ENCODE data around the gene VTI1A.
"Not testable (repeated sequence)": the region's sequence is repeated elsewhere in the genome, so short reads cannot be mapped to it uniquely, and the experiment has no call there.

VTI1A gene

DNA sequence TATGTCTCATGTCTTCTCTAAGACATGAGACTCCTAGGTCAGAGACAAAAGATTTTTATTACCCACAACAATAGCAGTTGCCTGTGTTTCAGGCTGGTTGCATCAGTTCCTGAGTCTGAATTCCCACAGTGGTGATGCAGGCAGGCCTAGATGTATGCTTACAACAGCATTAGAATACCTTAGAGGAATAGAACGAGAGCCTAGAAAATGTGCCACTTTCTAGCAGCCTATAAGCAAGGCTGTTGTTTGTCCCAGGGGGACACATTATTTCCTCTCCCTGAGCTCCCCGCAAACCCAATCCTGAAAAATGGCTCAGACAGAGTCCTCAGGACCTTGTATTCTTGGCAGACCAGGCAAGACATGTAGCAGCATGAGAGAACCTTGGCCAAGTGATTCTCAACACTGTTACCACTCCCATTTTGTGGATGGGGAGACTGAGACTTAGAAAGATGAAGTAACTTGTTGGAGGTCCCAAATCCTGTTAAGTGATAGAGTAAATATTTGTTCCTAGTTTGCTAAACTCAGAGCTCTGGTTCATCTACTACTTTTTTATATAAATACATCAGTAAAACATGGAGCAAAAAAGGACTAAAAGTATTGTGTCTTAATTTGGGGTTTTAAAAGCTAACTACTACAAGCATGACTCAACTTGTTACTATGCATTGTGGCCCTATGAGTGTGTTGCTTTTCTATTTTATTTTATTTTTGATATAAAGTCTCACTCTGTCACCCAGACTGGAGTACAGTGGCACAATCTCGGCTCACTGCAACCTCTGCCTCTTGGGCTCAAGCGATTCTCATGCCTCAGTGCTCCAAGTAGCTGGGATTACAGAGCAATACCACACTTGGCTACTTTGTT, 14.2 kb downstream of the VTI1A start:
- Histone ChIP-seq H3K27ac (no peak overlapping the region), H3K9ac (no peak overlapping the region), H3K27me3 (ENCODE audit: insufficient read depth, low read depth) (no peaks in the 10 kb centered on the region), H4K20me1 (ENCODE audit: insufficient read depth) (no peaks in the 10 kb centered on the region), H3K4me3 (IDR thresholded peaks at IDR 0.05; ENCODE audit: insufficient read depth, low read depth, low read length) (no peak overlapping the region), H2AFZ (ENCODE audit: low read depth) (no peak overlapping the region), H3K36me3 (ENCODE audit: insufficient read depth) (peaks cover 9% of the 10 kb centered on the region; the same call in 1 of the 2 replicates), H3K4me2 (no peak overlapping the region; the same call in 1 of the 2 replicates), H3K79me2 (ENCODE audit: insufficient read depth, low read depth) (no peaks in the 10 kb centered on the region; the same call in 1 of the 2 replicates), H3K4me1 (ENCODE audit: low read depth, poor library complexity, severe bottlenecking) (peaks cover 9% of the 10 kb centered on the region)
- TF ChIP-seq, protein P1, sequence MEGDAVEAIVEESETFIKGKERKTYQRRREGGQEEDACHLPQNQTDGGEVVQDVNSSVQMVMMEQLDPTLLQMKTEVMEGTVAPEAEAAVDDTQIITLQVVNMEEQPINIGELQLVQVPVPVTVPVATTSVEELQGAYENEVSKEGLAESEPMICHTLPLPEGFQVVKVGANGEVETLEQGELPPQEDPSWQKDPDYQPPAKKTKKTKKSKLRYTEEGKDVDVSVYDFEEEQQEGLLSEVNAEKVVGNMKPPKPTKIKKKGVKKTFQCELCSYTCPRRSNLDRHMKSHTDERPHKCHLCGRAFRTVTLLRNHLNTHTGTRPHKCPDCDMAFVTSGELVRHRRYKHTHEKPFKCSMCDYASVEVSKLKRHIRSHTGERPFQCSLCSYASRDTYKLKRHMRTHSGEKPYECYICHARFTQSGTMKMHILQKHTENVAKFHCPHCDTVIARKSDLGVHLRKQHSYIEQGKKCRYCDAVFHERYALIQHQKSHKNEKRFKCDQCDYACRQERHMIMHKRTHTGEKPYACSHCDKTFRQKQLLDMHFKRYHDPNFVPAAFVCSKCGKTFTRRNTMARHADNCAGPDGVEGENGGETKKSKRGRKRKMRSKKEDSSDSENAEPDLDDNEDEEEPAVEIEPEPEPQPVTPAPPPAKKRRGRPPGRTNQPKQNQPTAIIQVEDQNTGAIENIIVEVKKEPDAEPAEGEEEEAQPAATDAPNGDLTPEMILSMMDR (conservative IDR thresholded peaks at IDR 0.05; ENCODE audit: low read depth, low read length) = no peak

DNA sequence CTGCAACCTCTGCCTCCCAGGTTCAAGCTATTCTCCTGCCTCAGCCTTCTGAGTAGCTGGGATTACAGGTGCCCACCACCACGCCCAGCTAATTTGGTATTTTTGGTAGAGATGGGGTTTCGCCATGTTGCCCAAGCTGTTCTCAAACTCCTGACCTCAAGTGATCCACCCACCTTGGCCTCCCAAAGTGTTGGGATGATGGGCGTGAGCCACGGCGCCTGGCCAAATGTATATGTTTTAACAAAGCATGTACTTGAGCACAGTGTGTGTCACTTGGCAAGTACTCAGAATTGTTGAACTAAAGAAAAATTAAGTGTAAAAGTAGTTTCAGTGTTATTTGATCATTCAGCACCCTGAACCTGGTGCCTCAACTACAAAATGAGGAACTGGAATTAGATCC, 17.1 kb downstream of the VTI1A start:
- not testable (repeated sequence) for H2AFZ ChIP-seq (ENCODE audit: low read depth); H3K4me1 ChIP-seq (ENCODE audit: low read depth, poor library complexity, severe bottlenecking); H4K20me1 ChIP-seq (ENCODE audit: insufficient read depth); H3K27me3 ChIP-seq (ENCODE audit: insufficient read depth, low read depth); H3K79me2 ChIP-seq (ENCODE audit: insufficient read depth, low read depth); H3K36me3 ChIP-seq (ENCODE audit: insufficient read depth); H3K9ac ChIP-seq; H3K27ac ChIP-seq; H3K4me2 ChIP-seq; H3K4me3 ChIP-seq (IDR thresholded peaks at IDR 0.05; ENCODE audit: insufficient read depth, low read depth, low read length)

DNA sequence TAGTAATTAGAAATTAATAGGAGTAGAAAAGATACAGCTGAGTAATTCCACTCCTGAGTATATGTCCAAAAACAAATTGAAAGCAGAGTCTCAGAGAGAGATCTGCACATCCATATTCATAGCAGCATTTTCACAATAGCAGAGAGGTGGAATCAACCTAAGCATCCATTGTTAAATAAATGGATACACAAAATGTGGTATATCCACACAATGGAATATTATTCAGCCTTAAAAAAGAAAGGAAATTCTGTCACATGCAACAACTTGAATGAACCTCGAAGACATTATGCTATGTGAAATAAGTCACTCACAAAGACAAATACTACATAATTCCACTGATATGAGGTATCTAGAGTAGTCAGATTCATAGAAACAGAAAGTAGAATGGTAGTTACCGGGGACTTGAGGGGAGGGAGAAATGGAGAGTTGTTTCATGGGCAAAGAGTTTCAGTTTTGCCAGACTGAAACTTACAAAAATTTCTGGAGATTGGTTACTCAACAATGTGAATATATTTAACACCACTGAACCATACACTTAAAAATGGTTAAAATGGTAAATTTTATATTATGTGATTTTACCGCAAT, 18.4 kb downstream of the VTI1A start:
- no peak overlapping the region for H3K4me3 ChIP-seq (IDR thresholded peaks at IDR 0.05; ENCODE audit: insufficient read depth, low read depth, low read length)
- no peak overlapping the region for H3K4me2 ChIP-seq
- TF ChIP-seq, protein P1 (conservative IDR thresholded peaks at IDR 0.05; ENCODE audit: low read depth, low read length) = no peak
- H3K9ac ChIP-seq = no peak overlapping the region
- no peaks in the 10 kb centered on the region for H3K79me2 ChIP-seq (ENCODE audit: insufficient read depth, low read depth)
- H3K4me1 ChIP-seq (ENCODE audit: low read depth, poor library complexity, severe bottlenecking) = peaks cover 3% of the 10 kb centered on the region
- peaks cover 9% of the 10 kb centered on the region; the same call in 1 of the 2 replicates for H3K36me3 ChIP-seq (ENCODE audit: insufficient read depth)
- no peak overlapping the region for H2AFZ ChIP-seq (ENCODE audit: low read depth)
- H3K27ac ChIP-seq = no peak overlapping the region
- no peaks in the 10 kb centered on the region for H3K27me3 ChIP-seq (ENCODE audit: insufficient read depth, low read depth)
- no peaks in the 10 kb centered on the region for H4K20me1 ChIP-seq (ENCODE audit: insufficient read depth)

DNA sequence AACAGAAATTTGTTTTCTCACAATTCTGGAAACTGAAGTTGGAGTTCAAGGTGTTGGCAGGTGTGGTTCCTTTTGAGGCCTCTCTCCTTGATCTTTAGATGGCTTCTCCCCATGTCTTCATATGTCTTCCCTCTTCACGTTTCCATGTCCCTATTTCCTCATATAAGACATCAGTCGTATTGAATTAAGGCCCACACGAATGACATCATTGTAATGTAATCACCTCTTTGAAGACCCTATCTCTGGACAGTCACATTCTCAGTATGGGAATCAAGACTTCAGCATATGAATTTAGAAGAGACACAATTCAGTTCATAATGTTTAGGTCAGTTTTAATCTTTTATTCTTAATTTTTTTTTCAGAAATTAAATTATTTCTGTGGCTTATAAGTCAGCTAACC, 19.8 kb downstream of the VTI1A start:
- Histone ChIP-seq H3K9ac (no peak overlapping the region), H3K27me3 (ENCODE audit: insufficient read depth, low read depth) (no peaks in the 10 kb centered on the region), H3K79me2 (ENCODE audit: insufficient read depth, low read depth) (no peaks in the 10 kb centered on the region), H3K4me3 (IDR thresholded peaks at IDR 0.05; ENCODE audit: insufficient read depth, low read depth, low read length) (no peak overlapping the region), H3K36me3 (ENCODE audit: insufficient read depth) (peaks cover 9% of the 10 kb centered on the region; the same call in 1 of the 2 replicates), H3K27ac (no peak overlapping the region), H3K4me2 (no peak overlapping the region), H4K20me1 (ENCODE audit: insufficient read depth) (no peaks in the 10 kb centered on the region), H3K4me1 (ENCODE audit: low read depth, poor library complexity, severe bottlenecking) (no peaks in the 10 kb centered on the region), H2AFZ (ENCODE audit: low read depth) (no peak overlapping the region)
- TF ChIP-seq, protein P1 (conservative IDR thresholded peaks at IDR 0.05; ENCODE audit: low read depth, low read length) = no peak
